HepG2 (cell line): ENCODE data around the gene C20orf144.

Experiments used
- CREB1 ChIP-seq, 2 experiments: fragments of 450-650 bp in 1 of 2; IDR thresholded peaks; 2 replicates each; pipeline ENCODE4 v1.6.1; 2016 to 2017; ENCODE audit warnings: control low read depth in 1 of 2, mild to moderate bottlenecking in 1 of 2, missing compliant biosample characterization in 1 of 2, missing genetic modification characterization in 1 of 2
- ETV5 ChIP-seq: IDR thresholded peaks from 2 replicates; pipeline ENCODE4 v1.6.1; 2018; ENCODE audit warnings: missing biosample characterization, missing genetic modification reagents, inconsistent platforms, borderline replicate concordance
- MAX ChIP-seq: IDR thresholded peaks from 2 replicates; pipeline ENCODE4 v1.6.1; 2012; ENCODE audit warnings: inconsistent platforms
- MTF1 ChIP-seq: sonication (generic); formaldehyde crosslinking; IDR thresholded peaks from 2 replicates; pipeline ENCODE4 v1.5.0; 2020; ENCODE audit warnings: missing genetic modification reagents
- NFIC ChIP-seq: IDR thresholded peaks from 2 replicates; pipeline ENCODE4 v1.6.1; 2012; ENCODE audit warnings: mild to moderate bottlenecking, low read length, inconsistent platforms
- SMARCC2 ChIP-seq: fragments of 450-650 bp; IDR thresholded peaks from 2 replicates; pipeline ENCODE4 v1.6.1; 2017; ENCODE audit warnings: antibody characterized with exemption, mild to moderate bottlenecking
- ZNF772 ChIP-seq: sonication (generic); formaldehyde crosslinking; IDR thresholded peaks from 2 replicates; pipeline ENCODE4 v1.5.0; 2020; ENCODE audit warnings: mild to moderate bottlenecking, missing genetic modification reagents
- ZSCAN22 ChIP-seq: sonication (generic); formaldehyde crosslinking; IDR thresholded peaks from 2 replicates; pipeline ENCODE4 v1.4.0; 2020; ENCODE audit warnings: mild to moderate bottlenecking, missing genetic modification reagents
- TF ChIP-seq, protein P1 (sequence below): sonication (generic); formaldehyde crosslinking; IDR thresholded peaks from 2 replicates; pipeline ENCODE4 v1.5.0; 2020; ENCODE audit warnings: missing genetic modification reagents, mild to moderate bottlenecking, borderline replicate concordance

GRCh38 chr20:33673114-33673409 is 10.9 kb downstream of the C20orf144 start:
- no peak for TF ChIP-seq MTF1
- no peak for TF ChIP-seq MAX
- TF ChIP-seq ZSCAN22 (CRISPR knock-in tag): no peak
- TF ChIP-seq ETV5 (CRISPR knock-in tag): no peak
- no peak for TF ChIP-seq CREB1 (IDR thresholded peaks at IDR 0.05)
- no peak for TF ChIP-seq CREB1 (CRISPR knock-in tag; IDR thresholded peaks at IDR 0.05)
- TF ChIP-seq NFIC: no peak
- no peak for TF ChIP-seq ZNF772 (CRISPR knock-in tag)
- no peak for TF ChIP-seq SMARCC2
- TF ChIP-seq, protein P1, sequence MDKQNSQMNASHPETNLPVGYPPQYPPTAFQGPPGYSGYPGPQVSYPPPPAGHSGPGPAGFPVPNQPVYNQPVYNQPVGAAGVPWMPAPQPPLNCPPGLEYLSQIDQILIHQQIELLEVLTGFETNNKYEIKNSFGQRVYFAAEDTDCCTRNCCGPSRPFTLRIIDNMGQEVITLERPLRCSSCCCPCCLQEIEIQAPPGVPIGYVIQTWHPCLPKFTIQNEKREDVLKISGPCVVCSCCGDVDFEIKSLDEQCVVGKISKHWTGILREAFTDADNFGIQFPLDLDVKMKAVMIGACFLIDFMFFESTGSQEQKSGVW (CRISPR knock-in tag): no peak
